Superior temporal gyrus (tissue), 1 donor: Measurements from ENCODE around the gene PRG3.
A peak's percentile ranks its signal among the peaks of the same experiment; 100 is the strongest.
"Not testable (repeated sequence)": the region's sequence is repeated elsewhere in the genome, so short reads cannot be mapped to it uniquely, and the experiment has no call there.

Source experiments
- DNase-seq: peaks from one replicate; pipeline ENCODE4 v3.0.0-alpha.2; 2016; ENCODE audit errors: extremely low spot score

Gene PRG3

GRCh38 chr11:57338142-57338541 is 42.8 kb downstream of the PRG3 start, which contains the start of gene P2RX3:
Gene P2RX3, plus strand, starts transcription at chr11:57338352. Its CDS starts 199 bp downstream, at chr11:57338551.
- no peak for DNase-seq

GRCh38 chr11:57336856-57337255 is 44.1 kb downstream of the PRG3 start:
- not testable (repeated sequence) for DNase-seq

GRCh38 chr11:57336111-57336666 is 44.8 kb downstream of the PRG3 start:
- no peak for DNase-seq

- DNase-seq: peak; percentile 87
Observed at GRCh38 chr11:57335343-57336110, 45.4 kb downstream of the PRG3 start, which contains the start of gene SSRP1. Gene SSRP1, minus strand, starts transcription at chr11:57335892. Its CDS starts 771 bp downstream, at chr11:57335121.

- no peak for DNase-seq
Observed at GRCh38 chr11:57335023-57335342, 46.0 kb downstream of the PRG3 start.

- DNase-seq: no peak
Observed at GRCh38 chr11:57332694-57333440, 48.1 kb downstream of the PRG3 start.

- no peak for DNase-seq
Observed at GRCh38 chr11:57331720-57332119, 49.2 kb downstream of the PRG3 start.

GRCh38 chr11:57330029-57330428 is 50.9 kb downstream of the PRG3 start:
- DNase-seq: no peak

- DNase-seq: no peak
Observed at GRCh38 chr11:57327721-57328120, 53.2 kb downstream of the PRG3 start.
